Placental pericyte (primary cell): ENCODE results near the gene TMEM252. TPM values are rescaled to one million over a fixed set of nuclear protein-coding genes. Genes with fewer than 3 reads are reported as not detected.

ENCODE experiments used
- total RNA-seq: library from RNA; depleted of rRNA; stranded (reverse); fragments of >200 nt; gene quantifications from 2 replicates; pipeline ENCODE4 v1.2.3, GENCODE V29; 2012

The TMEM252 gene, protein sequence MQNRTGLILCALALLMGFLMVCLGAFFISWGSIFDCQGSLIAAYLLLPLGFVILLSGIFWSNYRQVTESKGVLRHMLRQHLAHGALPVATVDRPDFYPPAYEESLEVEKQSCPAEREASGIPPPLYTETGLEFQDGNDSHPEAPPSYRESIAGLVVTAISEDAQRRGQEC
- total RNA-seq: not detected in 2 replicates

DNA sequence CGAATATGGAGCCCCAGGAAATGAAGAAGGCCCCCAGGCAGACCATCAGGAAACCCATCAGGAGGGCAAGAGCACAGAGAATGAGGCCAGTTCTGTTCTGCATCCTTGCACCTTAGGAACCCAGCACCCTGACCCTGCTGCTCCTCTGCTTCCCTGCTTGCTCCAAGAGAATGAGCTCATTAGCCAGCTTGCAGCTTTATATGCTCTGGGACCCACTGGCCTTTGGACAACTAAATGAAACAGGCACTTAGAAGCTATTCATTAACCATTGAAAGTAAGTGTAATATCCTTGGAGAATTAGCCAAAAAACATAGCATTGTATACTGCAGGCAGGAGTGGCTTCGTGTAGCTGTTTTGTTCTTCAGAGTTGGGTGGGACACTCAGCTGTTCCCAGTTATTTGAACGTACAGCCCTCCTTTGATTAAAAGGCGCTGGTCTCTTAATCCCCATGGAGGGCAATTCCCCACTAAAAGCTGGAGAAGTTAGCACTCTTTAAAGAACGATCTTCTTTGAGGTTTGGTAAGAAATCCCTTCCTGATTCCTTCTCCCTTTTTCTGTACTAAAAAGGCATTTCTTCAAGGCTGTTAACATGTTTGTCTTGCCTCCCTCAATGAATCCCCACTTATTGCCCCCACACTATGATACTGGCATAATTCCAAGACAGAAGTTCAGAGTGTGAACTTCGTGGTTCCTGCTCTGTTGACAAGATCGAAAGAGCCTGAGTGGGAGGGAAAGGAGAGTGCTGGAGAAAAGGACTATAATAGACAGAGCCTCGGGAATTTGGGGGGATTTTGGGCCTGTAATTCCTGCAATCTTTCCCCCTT, at the start of gene TMEM252:
TSS of gene TMEM252 (minus strand) at position 172 of the 824 bp plus-strand sequence. CDS start at position 103, 69 bp downstream.

Other genes with a start within 250 kb of the TMEM252 start
- 0.14 TPM in 1 of 2 replicates, not detected in the other for gene FOXD4L3, start 238.0 kb downstream of the TMEM252 start, total RNA-seq
- gene PGM5, start 184.3 kb downstream of the TMEM252 start, total RNA-seq: 2.0 and 6.6 TPM in 2 replicates
- under 0.01 TPM in 2 replicates for gene PIP5K1B, start 164.4 kb upstream of the TMEM252 start, total RNA-seq